ENCODE measurements around the gene TFAM. TPM values are rescaled to one million over a fixed set of nuclear protein-coding genes. Genes with fewer than 3 reads are reported as not detected.

TFAM gene
- total RNA-seq, 1 donor = 26.3 TPM

GRCh38 chr10:58438340-58438871 lies 53.2 kb downstream of the TFAM start:
- DNase-seq (ENCODE audit: low read depth) = peak; percentile 69
- TF ChIP-seq CTCF (IDR thresholded peaks at IDR 0.05; ENCODE audit: insufficient read depth, low read depth, low read length) = no peak
- no peak overlapping the region for H3K4me3 ChIP-seq (ENCODE audit: low read depth, low read length)

- no peak for DNase-seq (ENCODE audit: low read depth)
- no peak for TF ChIP-seq CTCF (IDR thresholded peaks at IDR 0.05; ENCODE audit: insufficient read depth, low read depth, low read length)
- no peak overlapping the region for H3K4me3 ChIP-seq (ENCODE audit: low read depth, low read length)
Observed at GRCh38 chr10:58438986-58439385, 53.8 kb downstream of the TFAM start.

- H3K4me3 ChIP-seq (ENCODE audit: low read depth, low read length) = no peak overlapping the region
- no peak for DNase-seq (ENCODE audit: low read depth)
- no peak for TF ChIP-seq CTCF (IDR thresholded peaks at IDR 0.05; ENCODE audit: insufficient read depth, low read depth, low read length)
Observed at GRCh38 chr10:58439632-58440364, 54.6 kb downstream of the TFAM start.

- no peak for DNase-seq (ENCODE audit: low read depth)
- TF ChIP-seq CTCF (IDR thresholded peaks at IDR 0.05; ENCODE audit: insufficient read depth, low read depth, low read length) = no peak
- no peak overlapping the region for H3K4me3 ChIP-seq (ENCODE audit: low read depth, low read length)
Observed at GRCh38 chr10:58440484-58440883, 55.3 kb downstream of the TFAM start.

- TF ChIP-seq CTCF (IDR thresholded peaks at IDR 0.05; ENCODE audit: insufficient read depth, low read depth, low read length) = no peak
- DNase-seq (ENCODE audit: low read depth) = no peak
Observed at GRCh38 chr10:58444321-58444720, 59.1 kb downstream of the TFAM start.

GRCh38 chr10:58444876-58445275 lies 59.7 kb downstream of the TFAM start:
- H3K4me3 ChIP-seq (ENCODE audit: low read depth, low read length) = no peak overlapping the region
- TF ChIP-seq CTCF (IDR thresholded peaks at IDR 0.05; ENCODE audit: insufficient read depth, low read depth, low read length) = no peak

More at GRCh38 chr10:58444321-58444720, 59.1 kb downstream of the TFAM start:
- no peak overlapping the region for H3K4me3 ChIP-seq (ENCODE audit: low read depth, low read length)

More at GRCh38 chr10:58444876-58445275, 59.7 kb downstream of the TFAM start:
- no peak for DNase-seq (ENCODE audit: low read depth)
